ENCODE data around the gene LRBA.

Gene LRBA

GRCh38 chr4:150431221-150431620, 583.9 kb downstream of the LRBA start:
- no peak overlapping the region for H3K4me3 ChIP-seq (ENCODE audit: low read length)
- no peak for TF ChIP-seq CTCF (conservative IDR thresholded peaks at IDR 0.05; ENCODE audit: low read depth, low read length)
- no peak for DNase-seq (ENCODE audit: low read depth)

GRCh38 chr4:150425161-150425560, 589.9 kb downstream of the LRBA start:
- no peak for DNase-seq (ENCODE audit: low read depth)
- TF ChIP-seq CTCF (conservative IDR thresholded peaks at IDR 0.05; ENCODE audit: low read depth, low read length), result no peak
- H3K4me3 ChIP-seq (ENCODE audit: low read length), result no peak overlapping the region

GRCh38 chr4:150423503-150423902, 591.6 kb downstream of the LRBA start:
- TF ChIP-seq CTCF (conservative IDR thresholded peaks at IDR 0.05; ENCODE audit: low read depth, low read length), result no peak
- H3K4me3 ChIP-seq (ENCODE audit: low read length), result no peak overlapping the region
- DNase-seq (ENCODE audit: low read depth), result no peak

- DNase-seq (ENCODE audit: low read depth), result no peak
- H3K4me3 ChIP-seq (ENCODE audit: low read length), result no peak overlapping the region
- no peak for TF ChIP-seq CTCF (conservative IDR thresholded peaks at IDR 0.05; ENCODE audit: low read depth, low read length)
These were observed 592.0 kb downstream of the LRBA start for GRCh38 chr4:150423074-150423473.

- no peak for DNase-seq (ENCODE audit: low read depth)
- no peak for TF ChIP-seq CTCF (conservative IDR thresholded peaks at IDR 0.05; ENCODE audit: low read depth, low read length)
These were observed 593.5 kb downstream of the LRBA start for GRCh38 chr4:150421612-150422011.

GRCh38 chr4:150419939-150420338, 595.1 kb downstream of the LRBA start:
- TF ChIP-seq CTCF (conservative IDR thresholded peaks at IDR 0.05; ENCODE audit: low read depth, low read length), result no peak
- no peak overlapping the region for H3K4me3 ChIP-seq (ENCODE audit: low read length)
- no peak for DNase-seq (ENCODE audit: low read depth)

More at GRCh38 chr4:150421612-150422011, 593.5 kb downstream of the LRBA start:
- H3K4me3 ChIP-seq (ENCODE audit: low read length), result no peak overlapping the region

GRCh38 chr4:150418757-150419410, 596.2 kb downstream of the LRBA start:
- H3K4me3 ChIP-seq (ENCODE audit: low read length), result no peak overlapping the region
- TF ChIP-seq CTCF (conservative IDR thresholded peaks at IDR 0.05; ENCODE audit: low read depth, low read length), result no peak
- no peak for DNase-seq (ENCODE audit: low read depth)
